ENCODE measurements around the gene AK8.
A peak's percentile ranks its signal among the peaks of the same experiment; 100 is the strongest.

The AK8 gene

DNA sequence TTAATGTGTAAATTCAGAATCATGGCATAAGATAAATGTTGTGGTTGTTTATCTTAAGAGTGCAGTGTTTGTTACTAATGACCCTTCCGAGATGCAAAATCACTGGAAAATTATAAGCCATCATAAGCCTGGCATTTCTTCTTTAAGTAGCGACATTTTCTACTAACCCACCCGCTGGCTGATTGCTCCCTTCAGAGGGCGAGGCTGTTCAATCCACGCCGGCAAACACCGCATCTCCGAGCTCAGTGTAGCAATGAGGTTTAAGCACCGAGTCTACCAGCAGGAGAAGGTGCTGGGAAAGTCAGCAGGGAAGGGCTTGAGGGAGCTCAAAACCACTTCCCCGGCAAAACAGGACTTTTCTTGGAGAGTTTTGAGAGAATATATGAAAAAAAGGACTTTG lies 52.7 kb downstream of the AK8 start:
- no peak for DNase-seq

- DNase-seq = no peak
These were observed 53.1 kb downstream of the AK8 start for GRCh38 chr9:132824951-132825350.

DNA sequence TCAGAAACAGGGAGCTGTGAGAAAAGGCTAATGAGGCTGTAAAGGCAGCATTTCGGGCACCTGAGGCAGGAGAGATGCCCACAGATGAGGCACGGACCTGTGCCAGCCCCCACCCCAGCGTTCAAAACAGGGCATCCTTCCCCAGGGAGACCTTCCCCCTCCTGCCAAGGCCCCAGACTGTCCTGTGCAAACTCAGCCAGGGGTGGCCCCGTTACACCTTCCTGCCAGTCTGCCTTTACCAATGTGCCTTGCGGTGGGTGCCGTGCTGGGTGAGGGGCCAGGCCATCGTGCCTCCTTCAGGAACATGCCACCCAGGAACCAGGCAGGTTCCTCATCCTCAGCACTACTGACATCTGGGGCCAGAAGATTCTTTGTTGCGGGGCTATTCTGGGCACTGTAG lies 53.9 kb downstream of the AK8 start:
- no peak for DNase-seq

DNA sequence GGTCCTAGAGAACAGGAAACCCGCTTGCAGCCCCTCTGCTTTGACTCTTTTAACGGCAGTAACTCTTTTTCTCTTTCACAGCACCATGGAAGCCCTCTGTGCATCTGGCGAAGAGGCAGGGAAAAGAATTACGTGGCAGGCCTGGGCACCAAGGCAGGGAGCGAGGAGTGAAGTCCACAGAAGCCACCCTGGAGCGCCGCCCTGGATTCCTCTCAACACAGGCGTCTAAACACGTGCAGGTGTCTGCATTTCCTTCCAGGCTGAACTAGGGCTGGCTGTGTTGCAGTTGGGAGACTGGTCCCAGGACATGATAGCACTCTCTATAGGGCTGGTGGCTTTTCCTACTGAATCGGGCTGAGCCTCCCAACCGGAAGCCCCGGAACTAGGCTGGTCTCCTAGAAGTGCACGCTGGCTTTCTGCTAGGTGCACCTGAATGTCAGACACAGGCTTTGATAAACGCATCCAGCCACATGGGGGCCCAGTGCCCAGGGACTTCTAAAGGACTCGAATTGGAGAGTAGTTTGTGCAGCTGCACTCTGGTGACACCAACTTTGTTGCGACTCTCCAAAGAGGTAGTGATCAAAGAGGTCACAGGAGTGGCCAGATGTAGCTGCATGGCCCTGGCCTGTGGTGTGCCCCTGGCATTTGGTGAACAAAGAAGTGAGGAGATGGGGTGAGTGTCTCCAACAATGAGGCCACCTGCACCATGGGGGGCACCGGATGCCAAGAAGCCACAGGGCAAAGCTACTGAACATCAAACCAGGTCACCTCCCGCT lies 54.5 kb downstream of the AK8 start:
- no peak for DNase-seq

DNA sequence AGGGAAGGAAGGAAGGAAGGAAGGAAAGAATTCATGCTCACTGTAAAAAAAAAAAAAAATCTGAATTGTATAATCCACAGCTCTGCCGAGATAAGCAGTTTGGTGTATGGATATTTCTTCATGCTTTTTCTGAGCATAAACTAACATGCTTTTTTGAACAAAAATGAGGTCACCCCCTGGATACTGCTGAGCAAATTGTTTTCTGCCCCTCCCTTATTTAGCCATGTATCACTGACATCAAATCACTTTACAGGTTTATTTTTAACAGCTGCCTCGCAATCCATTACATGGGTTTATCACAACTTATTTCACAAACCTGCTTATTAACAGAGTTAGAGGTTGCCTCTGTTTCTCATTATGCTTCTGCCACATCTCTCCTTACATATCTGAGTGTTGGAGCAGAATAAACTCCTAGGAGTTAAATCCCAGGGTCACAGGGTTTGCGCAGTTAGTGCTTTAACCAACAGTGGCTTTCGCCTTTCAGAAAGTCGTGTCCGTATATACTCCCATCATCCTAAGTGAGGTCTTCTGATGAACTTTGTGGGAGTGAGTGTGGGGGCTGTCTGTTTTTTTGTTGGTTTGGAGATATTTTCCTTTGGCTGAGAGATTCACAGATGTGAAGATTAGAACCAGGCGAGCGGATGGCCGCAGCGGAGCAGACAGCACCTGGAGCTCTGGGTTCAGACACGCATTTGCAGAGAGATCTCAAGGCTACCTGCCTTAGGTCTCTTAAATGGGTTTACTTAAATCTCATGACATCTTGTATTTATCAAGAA lies 57.7 kb downstream of the AK8 start:
- no peak for DNase-seq

GRCh38 chr9:132818588-132818987 lies 59.5 kb downstream of the AK8 start:
- no peak for DNase-seq

DNA sequence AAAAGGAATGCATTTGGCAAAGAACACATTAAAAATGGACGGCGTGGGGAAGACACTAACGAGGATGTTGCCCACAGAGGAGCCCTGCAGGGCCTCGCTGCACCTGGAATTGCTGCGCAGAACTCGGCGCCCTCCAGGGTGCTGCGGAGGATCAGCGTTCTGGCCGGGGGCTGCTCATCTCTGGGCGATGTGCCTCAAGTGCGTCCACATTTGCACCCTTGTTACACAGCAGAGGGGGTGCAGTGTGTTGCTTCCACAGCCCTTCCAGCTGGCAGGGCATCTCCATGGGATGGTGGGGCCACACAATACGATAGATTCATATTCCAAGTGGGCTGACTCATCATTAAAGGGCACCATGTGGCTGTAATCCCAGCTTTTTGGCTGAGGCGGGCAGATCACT lies 63.1 kb downstream of the AK8 start:
- no peak for DNase-seq

DNA sequence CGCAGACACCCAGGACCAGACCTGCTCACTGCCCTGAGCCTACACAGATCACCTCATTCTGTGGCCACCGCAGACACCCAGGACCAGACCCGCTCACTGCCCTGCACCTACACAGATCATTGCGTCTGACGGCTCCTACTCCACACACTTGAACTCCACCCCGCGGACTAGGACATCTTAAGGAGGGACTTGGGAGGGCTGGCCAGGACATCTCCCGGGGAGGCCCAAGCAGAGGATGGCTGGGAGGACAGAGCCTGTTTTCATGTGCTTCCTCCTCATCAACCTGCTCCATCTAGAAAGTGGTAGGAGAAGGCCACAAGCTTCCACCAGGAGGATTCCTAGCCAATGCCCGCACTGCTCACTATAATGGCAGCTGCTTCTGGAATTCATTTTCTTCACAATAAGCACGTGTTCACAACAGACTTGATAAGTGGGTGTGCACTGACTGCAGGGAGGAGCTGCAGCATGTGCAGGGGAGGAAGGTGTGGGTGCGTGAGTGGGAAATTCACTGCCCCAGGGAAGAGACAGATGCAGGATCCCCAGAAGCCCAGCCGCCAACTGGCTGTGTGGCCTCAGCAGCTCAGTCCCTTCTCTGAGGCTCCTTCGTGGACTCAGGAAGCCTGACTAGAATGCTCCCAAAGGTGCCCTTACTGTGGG lies 64.8 kb downstream of the AK8 start:
- no peak for DNase-seq

GRCh38 chr9:132811985-132812384 lies 66.1 kb downstream of the AK8 start:
- no peak for DNase-seq

GRCh38 chr9:132810314-132810713 lies 67.8 kb downstream of the AK8 start:
- DNase-seq = no peak

DNA sequence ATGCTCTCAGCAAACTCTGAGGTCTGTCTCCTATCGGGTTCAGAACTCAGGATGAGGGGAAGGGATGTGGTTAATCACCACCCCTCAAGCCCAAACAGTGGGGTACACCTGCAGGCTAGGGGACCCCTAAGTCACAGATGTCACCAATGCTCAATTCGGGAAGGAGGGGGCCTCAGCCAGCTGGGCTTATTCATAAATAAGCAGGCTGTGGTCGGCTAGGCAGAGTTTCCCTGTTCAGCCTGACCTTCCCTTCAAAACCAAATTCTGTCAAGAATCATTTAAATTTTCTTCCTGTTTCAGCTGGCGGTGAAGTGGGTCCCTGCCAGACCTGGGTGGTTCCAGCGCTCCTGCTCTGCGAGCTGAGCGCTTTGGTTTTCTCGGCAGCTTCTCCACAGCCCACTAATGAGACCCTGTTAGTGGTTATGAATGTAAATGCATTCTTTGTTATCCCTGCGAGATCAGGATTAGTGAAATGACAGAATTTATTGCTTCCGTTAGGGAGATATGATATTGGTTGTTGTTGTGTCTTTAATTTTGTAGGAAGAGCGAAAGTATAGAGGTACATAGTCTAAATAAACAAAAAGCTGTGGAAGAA lies 68.3 kb downstream of the AK8 start:
- DNase-seq = no peak

DNA sequence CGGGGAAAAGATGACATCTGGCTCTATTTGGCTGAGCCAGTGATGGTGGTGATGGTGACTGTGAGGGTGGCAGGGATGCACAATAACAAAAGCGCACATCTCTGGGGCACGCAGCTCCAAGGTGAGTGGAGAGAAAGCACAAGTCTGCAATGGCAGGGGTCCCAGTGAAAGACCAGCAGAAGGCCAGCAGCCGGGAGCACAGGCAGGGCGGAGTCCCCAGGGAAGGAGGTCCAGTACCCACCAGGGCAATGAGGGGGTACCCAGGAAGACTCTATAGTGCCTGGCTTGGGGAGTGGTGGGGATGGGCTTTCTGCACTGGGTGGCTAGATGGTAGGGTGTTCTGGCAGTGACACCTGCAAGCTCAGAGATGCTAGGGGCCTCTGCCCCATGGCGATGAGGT lies 69.4 kb downstream of the AK8 start:
- DNase-seq = no peak

GRCh38 chr9:132806723-132807421 lies 71.2 kb downstream of the AK8 start:
- peak in 2 of 3 experiments; percentile 24 to 34 for DNase-seq

GRCh38 chr9:132806306-132806705 lies 71.8 kb downstream of the AK8 start:
- peak in 1 of 3 experiments; percentile 34 for DNase-seq

DNA sequence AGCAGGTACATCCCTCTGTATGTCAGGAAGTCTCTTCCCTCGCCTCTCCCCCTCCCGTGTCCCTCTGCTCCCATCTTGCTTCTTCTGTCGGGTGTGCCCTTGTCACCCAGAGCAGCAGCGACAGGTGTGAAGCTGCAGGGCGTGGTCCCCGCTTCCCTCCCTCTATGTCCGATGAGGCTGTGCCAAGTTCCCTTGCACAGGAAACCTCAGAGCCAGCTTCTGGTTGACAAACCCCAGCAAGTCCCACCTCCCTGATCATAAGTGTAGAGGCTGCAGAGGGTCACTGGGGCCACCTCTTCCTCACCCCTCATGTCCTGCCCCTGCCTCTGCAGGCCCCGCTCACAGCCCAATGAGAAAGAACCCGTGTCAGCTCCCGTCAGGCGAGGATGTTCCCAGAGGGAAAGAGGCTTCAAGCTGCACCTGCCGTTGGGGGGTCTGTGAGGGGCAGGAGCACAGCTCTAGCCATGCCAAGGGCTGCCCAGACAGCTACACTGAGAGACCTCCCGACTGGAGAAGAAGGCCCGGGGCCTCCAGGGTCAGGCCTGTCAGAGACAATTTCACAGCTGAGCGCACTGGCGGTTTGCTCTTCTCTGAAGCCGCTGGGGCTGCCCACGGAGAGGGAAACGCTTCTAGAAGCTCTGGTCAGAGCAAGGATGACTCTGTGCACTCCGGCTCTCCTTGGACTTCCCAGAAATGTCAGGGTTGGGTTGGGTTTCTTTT lies 73.3 kb downstream of the AK8 start:
- DNase-seq = no peak

DNA sequence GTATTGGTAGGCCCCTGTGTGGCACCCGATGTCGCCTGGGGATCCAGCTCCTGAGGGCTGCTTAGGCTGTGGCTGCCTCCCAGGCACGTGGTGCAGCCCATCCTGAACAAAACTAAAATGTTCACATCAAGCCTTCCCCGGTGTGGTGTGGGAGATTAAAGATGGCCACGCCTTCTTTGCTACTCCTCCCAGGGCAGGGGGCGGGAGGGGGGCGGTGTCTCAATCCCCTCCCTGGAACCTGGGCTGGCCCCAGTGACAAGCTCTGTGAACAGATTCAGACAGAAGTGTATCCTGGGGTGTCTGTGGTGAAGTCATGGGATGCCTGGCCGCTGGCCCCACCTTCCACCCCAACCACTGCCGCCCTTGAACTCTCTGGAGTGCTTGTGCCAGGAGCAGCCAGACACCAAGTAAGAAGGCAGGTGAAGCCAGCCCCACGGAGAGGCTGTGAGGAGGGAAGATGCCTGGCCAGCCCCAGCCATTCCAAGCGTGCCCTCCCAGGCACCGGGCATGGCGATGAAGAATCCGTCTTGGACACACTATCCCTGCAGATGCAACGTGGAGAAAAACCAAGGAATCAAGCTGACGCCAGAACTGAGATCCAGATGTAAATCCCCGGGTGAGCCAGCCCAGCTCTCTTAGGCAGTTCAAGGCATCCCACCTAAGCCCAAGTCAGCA lies 75.8 kb downstream of the AK8 start:
- DNase-seq = no peak

DNA sequence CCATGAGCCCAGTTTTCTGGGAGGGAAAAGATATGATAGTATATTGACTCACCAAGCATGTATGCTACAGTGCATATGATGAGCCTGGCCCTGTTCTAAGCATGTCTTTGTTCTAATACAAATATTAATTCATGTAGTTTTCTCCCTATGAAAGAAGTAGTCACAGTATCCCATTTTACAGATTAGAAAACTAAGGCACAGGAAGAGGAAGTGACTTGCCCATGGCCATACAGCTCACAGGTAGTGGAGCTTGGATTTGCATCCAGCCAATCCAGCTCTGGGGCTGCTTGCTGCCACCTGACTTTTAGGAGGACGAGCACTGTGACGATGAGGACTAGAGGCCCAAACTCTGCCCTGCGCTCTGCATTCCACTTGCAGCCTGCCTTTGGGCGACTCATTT lies 76.4 kb downstream of the AK8 start:
- no peak for DNase-seq

- peak; percentile 40 to 91 (median 77) for DNase-seq
These were observed 77.9 kb downstream of the AK8 start for GRCh38 chr9:132800038-132800648.

DNA sequence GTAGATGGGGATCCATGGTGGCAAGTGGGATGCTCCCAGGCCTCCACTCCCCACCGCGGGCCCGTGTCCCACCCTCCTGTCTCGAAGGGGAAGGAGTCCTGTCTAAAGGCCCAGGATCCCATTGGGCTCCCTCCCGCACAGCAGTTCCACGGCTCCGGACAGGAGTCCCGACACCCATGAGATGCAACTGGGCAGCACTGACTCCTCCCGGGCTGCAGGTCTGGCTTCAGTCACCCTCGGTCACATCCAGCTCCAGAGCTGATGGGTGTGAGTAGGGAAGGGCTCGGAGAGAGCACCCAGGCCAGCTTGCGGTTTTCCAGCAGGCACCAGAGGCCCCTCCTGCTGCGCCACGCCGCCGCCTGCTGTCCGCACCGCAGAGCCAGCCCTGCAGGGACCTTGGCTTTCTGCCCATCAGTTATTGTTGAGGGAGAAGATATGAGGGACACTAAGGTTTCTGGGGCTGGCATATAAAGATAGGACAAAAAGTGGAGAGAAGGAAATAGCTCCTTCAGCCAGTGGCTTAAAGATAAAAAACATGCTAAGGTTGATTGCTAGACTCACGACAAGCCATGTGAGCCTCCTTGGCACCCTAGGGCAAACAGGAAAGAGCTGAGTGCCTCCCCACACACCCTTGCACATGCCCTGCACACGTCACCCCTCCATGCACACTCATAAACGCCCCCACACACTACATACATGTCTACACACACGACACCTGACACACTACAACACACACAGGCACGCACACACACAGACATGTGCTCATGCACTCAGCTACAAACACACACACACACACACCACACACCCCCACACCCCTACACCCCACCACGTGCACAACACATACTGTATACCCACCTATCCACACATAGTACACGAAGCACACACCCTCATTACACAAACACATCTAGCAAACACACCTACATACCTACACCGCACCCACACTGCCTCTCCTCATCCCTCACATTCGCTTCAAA lies 79.0 kb downstream of the AK8 start:
- DNase-seq = peak; percentile 0 to 52 (median 14)

Measured in NCI-H1417 (cell line).